RWPE2 (cell line): ENCODE results near the gene DUSP7.

Experiments
- ATAC-seq: fragments of 200-7000 bp; cut with Tn5 transposase; 3 replicates; pipeline ENCODE4 v1.9.1; 2021; ENCODE audit warnings: low read depth
- DNase-seq: peaks from one replicate; pipeline ENCODE4 v3.0.0-alpha.2; 2020; ENCODE audit warnings: low spot score
- H3K27ac ChIP-seq: fragments of 450-650 bp; 2 replicates; pipeline ENCODE4 v1.5.1; 2017; ENCODE audit warnings: mild to moderate bottlenecking; ENCODE audit not compliant: poor library complexity, severe bottlenecking
- H3K27me3 ChIP-seq: fragments of 250-450 bp; sonication (Bioruptor Pico); 2 replicates; pipeline ENCODE4 v1.5.1; 2021; ENCODE audit warnings: mild to moderate bottlenecking, moderate library complexity; ENCODE audit not compliant: insufficient read depth, poor library complexity, severe bottlenecking
- H3K36me3 ChIP-seq: fragments of 250-450 bp; sonication (Bioruptor Pico); 2 replicates; pipeline ENCODE4 v1.5.1; 2020; ENCODE audit warnings: low read depth, mild to moderate bottlenecking, moderate library complexity
- H3K4me1 ChIP-seq: fragments of 250-450 bp; sonication (Bioruptor Pico); 2 replicates; pipeline ENCODE4 v1.5.1; 2021; ENCODE audit warnings: mild to moderate bottlenecking, moderate library complexity; ENCODE audit not compliant: insufficient read depth, poor library complexity, severe bottlenecking
- H3K4me3 ChIP-seq: fragments of 250-450 bp; sonication (Bioruptor Pico); 2 replicates; pipeline ENCODE4 v1.5.1; 2021; ENCODE audit warnings: mild to moderate bottlenecking, moderate library complexity; ENCODE audit not compliant: severe bottlenecking
- H3K9me3 ChIP-seq: fragments of 250-450 bp; sonication (Bioruptor Pico); 2 replicates; pipeline ENCODE4 v1.5.1; 2021; ENCODE audit warnings: mild to moderate bottlenecking, moderate library complexity; ENCODE audit not compliant: severe bottlenecking
- CTCF ChIP-seq: fragments of 450-650 bp; IDR thresholded peaks from one replicate; pipeline ENCODE4 v1.5.1; 2017; ENCODE audit warnings: mild to moderate bottlenecking, moderate library complexity; ENCODE audit not compliant: poor library complexity, severe bottlenecking

Gene DUSP7

GRCh38 chr3:52051444-52051843, 4.9 kb downstream of the DUSP7 start:
- Histone ChIP-seq H3K4me3 (no peak overlapping the region), H3K36me3 (peaks cover 78% of the 10 kb centered on the region), H3K9me3 (no peaks in the 10 kb centered on the region), H3K27me3 (no peaks in the 10 kb centered on the region), H3K27ac (peak overlapping the region; percentile 99), H3K4me1 (peaks cover 40% of the 10 kb centered on the region)
- DNase-seq = no peak
- no peak for TF ChIP-seq CTCF
- no peak for ATAC-seq

GRCh38 chr3:52050571-52050970, 5.8 kb downstream of the DUSP7 start:
- H3K9me3 ChIP-seq = no peaks in the 10 kb centered on the region
- no peak for TF ChIP-seq CTCF
- H3K4me3 ChIP-seq = no peak overlapping the region
- peaks cover 75% of the 10 kb centered on the region for H3K36me3 ChIP-seq
- no peaks in the 10 kb centered on the region for H3K27me3 ChIP-seq
- ATAC-seq = no peak
- peak overlapping the region; percentile 99 for H3K27ac ChIP-seq
- DNase-seq = no peak
- peaks cover 49% of the 10 kb centered on the region for H3K4me1 ChIP-seq

GRCh38 chr3:52049503-52049902, 6.9 kb downstream of the DUSP7 start:
- Histone ChIP-seq H3K4me3 (no peak overlapping the region), H3K36me3 (peaks cover 66% of the 10 kb centered on the region), H3K27ac (peak overlapping the region; percentile 99), H3K4me1 (peaks cover 57% of the 10 kb centered on the region), H3K27me3 (no peaks in the 10 kb centered on the region), H3K9me3 (no peaks in the 10 kb centered on the region)
- no peak for ATAC-seq
- DNase-seq = no peak
- no peak for TF ChIP-seq CTCF

- Histone ChIP-seq H3K36me3 (peaks cover 45% of the 10 kb centered on the region), H3K27ac (peak overlapping the region; percentile 99), H3K4me1 (peaks cover 49% of the 10 kb centered on the region), H3K9me3 (no peaks in the 10 kb centered on the region), H3K27me3 (no peaks in the 10 kb centered on the region), H3K4me3 (no peak overlapping the region)
- ATAC-seq (peak; percentile 44), DNase-seq (peak; percentile 88)
- TF ChIP-seq CTCF = no peak
Measured at GRCh38 chr3:52047295-52047960, 8.9 kb downstream of the DUSP7 start.

GRCh38 chr3:52046902-52047239, 9.5 kb downstream of the DUSP7 start:
- DNase-seq (no peak), ATAC-seq (peak; percentile 6)
- Histone ChIP-seq H3K27me3 (no peaks in the 10 kb centered on the region), H3K4me3 (peak overlapping the region; percentile 1), H3K9me3 (no peaks in the 10 kb centered on the region), H3K36me3 (peaks cover 39% of the 10 kb centered on the region), H3K27ac (peak overlapping the region; percentile 99), H3K4me1 (peaks cover 43% of the 10 kb centered on the region)
- no peak for TF ChIP-seq CTCF
